SK-N-SH treated with all-trans-retinoic acid at 6 μM for 48 hours (cell line): Measurements from ENCODE around the gene SRRT.

Experiments used
- ATAC-seq: fragments of 200-7000 bp; cut with Tn5 transposase; 3 replicates; pipeline ENCODE4 v1.9.1; 2020; ENCODE audit warnings: mild to moderate bottlenecking, moderate library complexity
- BACH2 ChIP-seq: fragments of 250-450 bp; sonication (Bioruptor Pico); IDR thresholded peaks from 2 replicates; pipeline ENCODE4 v1.9.0; 2021; ENCODE audit warnings: mild to moderate bottlenecking, borderline replicate concordance
- CSDC2 ChIP-seq: fragments of 250-450 bp; sonication (Bioruptor Pico); IDR thresholded peaks from 2 replicates; pipeline ENCODE4 v1.5.0; 2020; ENCODE audit warnings: mild to moderate bottlenecking, moderate library complexity
- ESRRG ChIP-seq: fragments of 250-450 bp; sonication (Bioruptor Pico); IDR thresholded peaks from 2 replicates; pipeline ENCODE4 v1.6.1; 2021; ENCODE audit warnings: mild to moderate bottlenecking
- ISL1 ChIP-seq: fragments of 250-450 bp; sonication (Bioruptor Pico); IDR thresholded peaks from 2 replicates; pipeline ENCODE4 v2.1.2; 2022; ENCODE audit warnings: mild to moderate bottlenecking, moderate library complexity
- OSR1 ChIP-seq: fragments of 250-450 bp; sonication (Bioruptor Pico); IDR thresholded peaks from 2 replicates; pipeline ENCODE4 v1.8.0; 2022; ENCODE audit warnings: moderate library complexity, mild to moderate bottlenecking, inconsistent platforms
- PPARA ChIP-seq: fragments of 250-450 bp; sonication (Bioruptor Pico); IDR thresholded peaks from 2 replicates; pipeline ENCODE4 v1.5.0; 2020; ENCODE audit warnings: mild to moderate bottlenecking, borderline replicate concordance
- RARB ChIP-seq: fragments of 250-450 bp; sonication (Bioruptor Pico); IDR thresholded peaks from 2 replicates; pipeline ENCODE4 v1.8.0; 2021; ENCODE audit warnings: mild to moderate bottlenecking, moderate library complexity
- SNAI2 ChIP-seq: fragments of 250-450 bp; sonication (Bioruptor Pico); IDR thresholded peaks from 2 replicates; pipeline ENCODE4 v1.5.0; 2020; ENCODE audit warnings: mild to moderate bottlenecking, moderate library complexity
- TCF4 ChIP-seq: fragments of 250-450 bp; sonication (Bioruptor Pico); IDR thresholded peaks from 2 replicates; pipeline ENCODE4 v1.8.0; 2021; ENCODE audit warnings: mild to moderate bottlenecking, moderate library complexity, borderline replicate concordance
- TOX ChIP-seq: fragments of 250-450 bp; sonication (Bioruptor Pico); IDR thresholded peaks from 2 replicates; pipeline ENCODE4 v1.8.0; 2021; ENCODE audit warnings: mild to moderate bottlenecking, moderate library complexity, borderline replicate concordance
- ZC3H10 ChIP-seq: fragments of 250-450 bp; sonication (Bioruptor Pico); IDR thresholded peaks from 2 replicates; pipeline ENCODE4 v1.5.1; 2021; ENCODE audit warnings: mild to moderate bottlenecking, moderate library complexity
- ZFP3 ChIP-seq: fragments of 250-450 bp; sonication (Bioruptor Pico); IDR thresholded peaks from 2 replicates; pipeline ENCODE4 v1.5.0; 2020; ENCODE audit warnings: mild to moderate bottlenecking, moderate library complexity
- ZFP30 ChIP-seq: fragments of 450-650 bp; formaldehyde crosslinking; IDR thresholded peaks from 2 replicates; pipeline ENCODE4 v1.5.0; 2022; ENCODE audit warnings: mild to moderate bottlenecking, moderate library complexity
- ZNF565 ChIP-seq: fragments of 450-650 bp; formaldehyde crosslinking; conservative IDR thresholded peaks from 2 replicates; pipeline ENCODE4 v1.5.0; 2020; ENCODE audit warnings: low read depth, mild to moderate bottlenecking, moderate library complexity
- ZNF70 ChIP-seq: fragments of 450-650 bp; formaldehyde crosslinking; IDR thresholded peaks from 2 replicates; pipeline ENCODE4 v1.5.0; 2020; ENCODE audit warnings: mild to moderate bottlenecking, moderate library complexity
- ZNF8 ChIP-seq: fragments of 450-650 bp; formaldehyde crosslinking; IDR thresholded peaks from 2 replicates; pipeline ENCODE4 v1.5.0; 2020; ENCODE audit warnings: mild to moderate bottlenecking, moderate library complexity
- TF ChIP-seq, protein P1 (sequence below): fragments of 250-450 bp; sonication (Bioruptor Pico); IDR thresholded peaks from 2 replicates; pipeline ENCODE4 v1.5.1; 2020; ENCODE audit warnings: low read depth, mild to moderate bottlenecking, moderate library complexity
- TF ChIP-seq, protein P2 (sequence below): fragments of 250-450 bp; sonication (Bioruptor Pico); IDR thresholded peaks from 2 replicates; pipeline ENCODE4 v1.8.0; 2021; ENCODE audit warnings: low read depth, mild to moderate bottlenecking, moderate library complexity, borderline replicate concordance
- TF ChIP-seq, protein P3 (sequence below): fragments of 250-450 bp; sonication (Bioruptor Pico); IDR thresholded peaks from 2 replicates; pipeline ENCODE4 v1.5.0; 2020; ENCODE audit warnings: mild to moderate bottlenecking, moderate library complexity
- TF ChIP-seq, protein P4 (sequence below): fragments of 250-450 bp; sonication (Bioruptor Pico); IDR thresholded peaks from 2 replicates; pipeline ENCODE4 v1.5.1; 2021; ENCODE audit warnings: mild to moderate bottlenecking, moderate library complexity

SRRT gene

GRCh38 chr7:100840470-100841100 lies 34.3 kb upstream of the SRRT start (continued):
- TF ChIP-seq, protein P1, sequence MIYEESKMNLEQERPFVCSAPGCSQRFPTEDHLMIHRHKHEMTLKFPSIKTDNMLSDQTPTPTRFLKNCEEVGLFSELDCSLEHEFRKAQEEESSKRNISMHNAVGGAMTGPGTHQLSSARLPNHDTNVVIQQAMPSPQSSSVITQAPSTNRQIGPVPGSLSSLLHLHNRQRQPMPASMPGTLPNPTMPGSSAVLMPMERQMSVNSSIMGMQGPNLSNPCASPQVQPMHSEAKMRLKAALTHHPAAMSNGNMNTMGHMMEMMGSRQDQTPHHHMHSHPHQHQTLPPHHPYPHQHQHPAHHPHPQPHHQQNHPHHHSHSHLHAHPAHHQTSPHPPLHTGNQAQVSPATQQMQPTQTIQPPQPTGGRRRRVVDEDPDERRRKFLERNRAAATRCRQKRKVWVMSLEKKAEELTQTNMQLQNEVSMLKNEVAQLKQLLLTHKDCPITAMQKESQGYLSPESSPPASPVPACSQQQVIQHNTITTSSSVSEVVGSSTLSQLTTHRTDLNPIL (CRISPR knock-in tag) = no peak
- no peak for TF ChIP-seq RARB

- TF ChIP-seq ZFP30 (CRISPR knock-in tag) (no peak), PPARA (no peak), BACH2 (no peak), ZNF70 (CRISPR knock-in tag) (no peak), TOX (CRISPR knock-in tag) (no peak), SNAI2 (CRISPR knock-in tag) (no peak), ZC3H10 (CRISPR knock-in tag) (no peak), ZNF565 (CRISPR knock-in tag) (no peak), TCF4 (CRISPR knock-in tag) (no peak), ESRRG (no peak)
- TF ChIP-seq, protein P2, sequence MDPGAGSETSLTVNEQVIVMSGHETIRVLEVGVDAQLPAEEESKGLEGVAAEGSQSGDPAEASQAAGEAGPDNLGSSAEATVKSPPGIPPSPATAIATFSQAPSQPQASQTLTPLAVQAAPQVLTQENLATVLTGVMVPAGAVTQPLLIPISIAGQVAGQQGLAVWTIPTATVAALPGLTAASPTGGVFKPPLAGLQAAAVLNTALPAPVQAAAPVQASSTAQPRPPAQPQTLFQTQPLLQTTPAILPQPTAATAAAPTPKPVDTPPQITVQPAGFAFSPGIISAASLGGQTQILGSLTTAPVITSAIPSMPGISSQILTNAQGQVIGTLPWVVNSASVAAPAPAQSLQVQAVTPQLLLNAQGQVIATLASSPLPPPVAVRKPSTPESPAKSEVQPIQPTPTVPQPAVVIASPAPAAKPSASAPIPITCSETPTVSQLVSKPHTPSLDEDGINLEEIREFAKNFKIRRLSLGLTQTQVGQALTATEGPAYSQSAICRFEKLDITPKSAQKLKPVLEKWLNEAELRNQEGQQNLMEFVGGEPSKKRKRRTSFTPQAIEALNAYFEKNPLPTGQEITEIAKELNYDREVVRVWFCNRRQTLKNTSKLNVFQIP (CRISPR knock-in tag) = no peak
- TF ChIP-seq, protein P1 (CRISPR knock-in tag) = no peak
- TF ChIP-seq, protein P3, sequence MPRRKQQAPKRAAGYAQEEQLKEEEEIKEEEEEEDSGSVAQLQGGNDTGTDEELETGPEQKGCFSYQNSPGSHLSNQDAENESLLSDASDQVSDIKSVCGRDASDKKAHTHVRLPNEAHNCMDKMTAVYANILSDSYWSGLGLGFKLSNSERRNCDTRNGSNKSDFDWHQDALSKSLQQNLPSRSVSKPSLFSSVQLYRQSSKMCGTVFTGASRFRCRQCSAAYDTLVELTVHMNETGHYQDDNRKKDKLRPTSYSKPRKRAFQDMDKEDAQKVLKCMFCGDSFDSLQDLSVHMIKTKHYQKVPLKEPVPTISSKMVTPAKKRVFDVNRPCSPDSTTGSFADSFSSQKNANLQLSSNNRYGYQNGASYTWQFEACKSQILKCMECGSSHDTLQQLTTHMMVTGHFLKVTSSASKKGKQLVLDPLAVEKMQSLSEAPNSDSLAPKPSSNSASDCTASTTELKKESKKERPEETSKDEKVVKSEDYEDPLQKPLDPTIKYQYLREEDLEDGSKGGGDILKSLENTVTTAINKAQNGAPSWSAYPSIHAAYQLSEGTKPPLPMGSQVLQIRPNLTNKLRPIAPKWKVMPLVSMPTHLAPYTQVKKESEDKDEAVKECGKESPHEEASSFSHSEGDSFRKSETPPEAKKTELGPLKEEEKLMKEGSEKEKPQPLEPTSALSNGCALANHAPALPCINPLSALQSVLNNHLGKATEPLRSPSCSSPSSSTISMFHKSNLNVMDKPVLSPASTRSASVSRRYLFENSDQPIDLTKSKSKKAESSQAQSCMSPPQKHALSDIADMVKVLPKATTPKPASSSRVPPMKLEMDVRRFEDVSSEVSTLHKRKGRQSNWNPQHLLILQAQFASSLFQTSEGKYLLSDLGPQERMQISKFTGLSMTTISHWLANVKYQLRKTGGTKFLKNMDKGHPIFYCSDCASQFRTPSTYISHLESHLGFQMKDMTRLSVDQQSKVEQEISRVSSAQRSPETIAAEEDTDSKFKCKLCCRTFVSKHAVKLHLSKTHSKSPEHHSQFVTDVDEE (CRISPR knock-in tag) = no peak
- TF ChIP-seq, protein P4, sequence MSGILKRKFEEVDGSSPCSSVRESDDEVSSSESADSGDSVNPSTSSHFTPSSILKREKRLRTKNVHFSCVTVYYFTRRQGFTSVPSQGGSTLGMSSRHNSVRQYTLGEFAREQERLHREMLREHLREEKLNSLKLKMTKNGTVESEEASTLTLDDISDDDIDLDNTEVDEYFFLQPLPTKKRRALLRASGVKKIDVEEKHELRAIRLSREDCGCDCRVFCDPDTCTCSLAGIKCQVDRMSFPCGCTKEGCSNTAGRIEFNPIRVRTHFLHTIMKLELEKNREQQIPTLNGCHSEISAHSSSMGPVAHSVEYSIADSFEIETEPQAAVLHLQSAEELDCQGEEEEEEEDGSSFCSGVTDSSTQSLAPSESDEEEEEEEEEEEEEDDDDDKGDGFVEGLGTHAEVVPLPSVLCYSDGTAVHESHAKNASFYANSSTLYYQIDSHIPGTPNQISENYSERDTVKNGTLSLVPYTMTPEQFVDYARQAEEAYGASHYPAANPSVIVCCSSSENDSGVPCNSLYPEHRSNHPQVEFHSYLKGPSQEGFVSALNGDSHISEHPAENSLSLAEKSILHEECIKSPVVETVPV (CRISPR knock-in tag) = no peak
- no peak for ATAC-seq
Measured at GRCh38 chr7:100847360-100847759, 27.5 kb upstream of the SRRT start.

DNA sequence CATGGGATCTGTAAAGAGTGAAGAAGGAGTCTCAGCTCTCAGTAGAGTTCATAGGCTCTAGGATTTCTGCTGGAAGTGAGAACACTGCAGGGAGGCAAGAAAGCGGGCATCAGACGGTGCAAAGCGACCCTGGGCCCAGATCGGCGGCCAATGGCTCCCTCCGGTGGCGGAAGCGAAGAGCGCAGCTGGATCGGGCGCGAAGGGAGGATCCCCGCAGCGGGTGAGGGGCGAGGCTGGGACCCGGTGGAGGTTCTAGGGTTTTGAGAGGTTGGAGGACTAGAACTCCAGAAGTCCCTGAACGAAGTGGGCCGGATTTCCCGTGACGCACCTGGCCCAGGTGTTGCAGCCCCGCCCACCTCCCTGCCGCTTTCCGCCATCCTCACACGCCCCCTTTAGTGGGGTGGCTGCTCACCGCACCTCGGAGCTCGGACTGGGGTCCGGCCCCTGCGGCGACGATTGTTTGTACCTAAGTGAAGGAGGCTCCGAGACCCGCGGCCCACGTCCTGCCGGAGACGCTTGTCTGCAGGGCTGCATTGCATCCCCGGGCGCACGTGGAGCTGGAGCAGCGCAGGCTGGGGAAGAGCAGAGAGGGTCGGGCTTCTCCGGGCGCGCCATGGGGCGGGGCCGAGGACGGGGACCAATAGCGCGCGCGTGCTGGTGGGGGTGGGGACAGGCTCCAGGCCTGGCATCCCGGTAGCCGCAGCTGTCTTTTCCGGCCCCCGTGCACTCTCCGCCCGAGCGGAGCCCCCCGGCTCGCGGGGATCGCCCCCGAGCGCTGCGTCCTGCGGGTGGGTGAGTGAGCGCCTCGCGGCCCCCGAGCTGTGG lies 22.6 kb upstream of the SRRT start, which contains the start of gene SLC12A9:
Gene SLC12A9 (plus strand): TSS at position 666 of the 825 bp plus-strand sequence. CDS start 1,485 bp downstream, outside the sequence.
- TF ChIP-seq BACH2 (no peak), ZFP30 (CRISPR knock-in tag) (no peak), TOX (CRISPR knock-in tag) (no peak), ZFP3 (CRISPR knock-in tag) (0 out of 2 replicates have a peak, but pooled peaks have one; percentile 35)
- ATAC-seq = peak; percentile 100

DNA sequence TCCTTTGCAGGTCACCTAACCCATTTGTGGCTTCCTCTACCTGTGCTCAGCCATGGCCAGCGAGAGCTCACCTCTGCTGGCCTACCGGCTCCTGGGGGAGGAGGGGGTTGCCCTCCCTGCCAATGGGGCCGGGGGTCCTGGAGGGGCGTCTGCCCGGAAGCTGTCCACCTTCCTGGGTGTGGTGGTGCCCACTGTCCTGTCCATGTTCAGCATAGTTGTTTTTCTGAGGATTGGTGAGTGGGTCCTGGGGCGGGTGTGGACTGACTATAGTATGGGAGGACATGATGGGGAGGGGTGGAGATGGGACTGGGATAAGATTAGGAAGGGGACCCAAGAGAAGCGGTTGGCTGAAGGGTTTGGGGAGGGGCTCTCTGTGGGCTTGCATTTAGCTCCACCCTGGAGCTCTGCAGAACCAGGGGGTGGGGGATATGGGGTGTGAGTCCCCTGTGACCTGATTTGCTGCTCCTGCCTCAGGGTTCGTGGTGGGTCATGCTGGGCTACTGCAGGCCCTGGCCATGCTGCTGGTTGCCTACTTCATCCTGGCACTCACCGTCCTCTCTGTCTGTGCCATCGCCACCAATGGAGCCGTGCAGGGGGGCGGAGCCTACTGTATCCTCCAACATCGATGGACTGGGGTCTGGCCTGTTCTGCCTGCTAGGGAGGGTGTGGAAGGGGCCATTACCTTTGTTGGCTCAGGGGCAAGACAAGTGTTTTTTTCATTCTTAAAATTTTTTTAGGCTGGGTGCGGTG lies 20.6 kb upstream of the SRRT start:
- no peak for ATAC-seq
- TF ChIP-seq SNAI2 (CRISPR knock-in tag) (no peak), ZNF8 (CRISPR knock-in tag) (no peak), CSDC2 (no peak), OSR1 (CRISPR knock-in tag) (no peak), ISL1 (CRISPR knock-in tag) (no peak), TCF4 (CRISPR knock-in tag) (no peak), ZNF70 (CRISPR knock-in tag) (no peak), ZFP3 (CRISPR knock-in tag) (no peak)
- TF ChIP-seq, protein P1 (CRISPR knock-in tag) = no peak
- TF ChIP-seq, protein P2 (CRISPR knock-in tag) = no peak
